HL-60/S4 treated with phorbol 12-myristate 13-acetate at 8.2 ng/mL for 4 days and 3 days (cell line): ENCODE measurements around the gene TMEM240.
"Not testable (repeated sequence)": the region's sequence is repeated elsewhere in the genome, so short reads cannot be mapped to it uniquely, and the experiment has no call there.

ENCODE experiments used
- in situ Hi-C: fragments of 300-500 bp; cut with MboI; formaldehyde crosslinking; loops from 2 replicates; pipeline ENCODE4 v1.15.0; 2022; ENCODE audit warnings: low sequenced_read_pairs

TMEM240 gene

DNA sequence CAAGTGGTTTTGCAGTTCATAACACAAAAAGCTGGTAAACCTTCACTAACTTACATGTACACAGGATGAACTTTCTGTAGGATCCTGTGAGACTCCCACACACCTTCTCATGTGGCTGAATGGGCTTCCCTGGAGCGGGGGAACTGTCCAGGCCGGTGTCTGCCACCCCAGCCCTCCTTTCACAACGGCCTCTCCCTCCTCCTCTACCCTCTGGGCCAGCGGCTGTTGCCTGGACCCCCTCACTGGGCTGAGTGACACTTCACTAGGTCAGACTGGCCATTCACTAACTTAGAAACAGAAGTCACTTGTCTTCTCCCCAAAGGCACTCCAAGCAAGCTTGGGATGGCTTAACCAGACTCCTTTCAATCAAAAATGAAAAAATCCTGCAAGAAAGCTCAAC lies 18.2 kb upstream of the TMEM240 start:
- in situ Hi-C loops = no loop called here

DNA sequence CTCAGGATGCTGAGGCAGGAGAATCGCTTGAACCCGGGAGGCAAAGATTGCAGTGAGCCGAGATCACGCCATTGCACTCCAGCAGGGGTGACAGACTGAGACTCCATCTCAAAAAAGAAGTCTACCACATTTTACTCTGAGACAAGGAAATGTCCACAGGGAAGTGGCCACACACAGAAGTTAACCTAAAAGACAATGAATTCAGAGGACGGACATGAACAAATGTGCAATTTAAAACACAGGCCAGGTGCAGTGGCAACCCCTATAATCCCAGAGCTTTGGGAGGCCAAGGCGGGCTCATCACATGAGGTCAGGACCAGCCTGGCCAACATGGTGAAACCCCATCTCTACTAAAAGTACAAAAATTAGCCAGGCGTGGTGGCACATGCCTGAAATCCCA lies 17.3 kb upstream of the TMEM240 start:
- in situ Hi-C loops = not testable (repeated sequence)

DNA sequence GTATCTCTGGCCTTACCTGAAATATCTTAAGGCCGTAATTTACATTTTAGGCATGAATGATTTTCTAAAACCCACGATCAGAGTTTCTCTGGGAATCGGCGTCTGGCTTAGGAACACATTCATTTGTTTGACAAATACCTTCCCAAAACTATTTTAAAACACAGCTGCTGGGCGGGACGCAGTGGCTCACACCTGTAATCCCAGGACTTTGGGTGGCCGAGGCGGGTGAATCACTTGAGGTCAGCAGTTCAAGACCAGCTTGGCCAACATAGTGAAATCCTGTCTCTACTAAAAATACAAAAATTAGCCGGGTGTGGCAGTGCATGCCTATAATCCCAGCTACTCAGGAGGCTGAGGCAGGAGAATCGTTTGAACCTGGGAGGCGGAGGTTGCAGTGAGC lies 16.5 kb upstream of the TMEM240 start:
- in situ Hi-C loops = not testable (repeated sequence)

DNA sequence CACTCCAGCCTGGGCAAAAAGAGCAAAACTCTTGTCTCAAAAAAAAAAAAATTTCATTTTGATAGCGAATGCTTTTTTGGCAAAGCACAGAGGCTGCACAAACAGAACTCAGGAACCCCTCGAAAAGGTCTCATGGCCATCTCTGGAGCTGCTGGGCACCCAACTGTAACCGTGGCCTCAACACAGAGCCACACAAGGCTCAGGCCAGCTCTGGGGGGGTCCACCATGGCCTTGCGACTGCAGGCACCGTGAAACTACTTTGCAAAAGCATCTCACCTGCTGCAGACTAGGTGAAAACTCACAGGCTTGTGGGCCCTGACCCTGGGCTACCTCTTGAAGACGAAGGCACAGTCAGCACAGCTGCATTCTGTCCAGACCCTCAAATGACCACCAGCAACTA lies 16.1 kb upstream of the TMEM240 start:
- in situ Hi-C loops = no loop called here

DNA sequence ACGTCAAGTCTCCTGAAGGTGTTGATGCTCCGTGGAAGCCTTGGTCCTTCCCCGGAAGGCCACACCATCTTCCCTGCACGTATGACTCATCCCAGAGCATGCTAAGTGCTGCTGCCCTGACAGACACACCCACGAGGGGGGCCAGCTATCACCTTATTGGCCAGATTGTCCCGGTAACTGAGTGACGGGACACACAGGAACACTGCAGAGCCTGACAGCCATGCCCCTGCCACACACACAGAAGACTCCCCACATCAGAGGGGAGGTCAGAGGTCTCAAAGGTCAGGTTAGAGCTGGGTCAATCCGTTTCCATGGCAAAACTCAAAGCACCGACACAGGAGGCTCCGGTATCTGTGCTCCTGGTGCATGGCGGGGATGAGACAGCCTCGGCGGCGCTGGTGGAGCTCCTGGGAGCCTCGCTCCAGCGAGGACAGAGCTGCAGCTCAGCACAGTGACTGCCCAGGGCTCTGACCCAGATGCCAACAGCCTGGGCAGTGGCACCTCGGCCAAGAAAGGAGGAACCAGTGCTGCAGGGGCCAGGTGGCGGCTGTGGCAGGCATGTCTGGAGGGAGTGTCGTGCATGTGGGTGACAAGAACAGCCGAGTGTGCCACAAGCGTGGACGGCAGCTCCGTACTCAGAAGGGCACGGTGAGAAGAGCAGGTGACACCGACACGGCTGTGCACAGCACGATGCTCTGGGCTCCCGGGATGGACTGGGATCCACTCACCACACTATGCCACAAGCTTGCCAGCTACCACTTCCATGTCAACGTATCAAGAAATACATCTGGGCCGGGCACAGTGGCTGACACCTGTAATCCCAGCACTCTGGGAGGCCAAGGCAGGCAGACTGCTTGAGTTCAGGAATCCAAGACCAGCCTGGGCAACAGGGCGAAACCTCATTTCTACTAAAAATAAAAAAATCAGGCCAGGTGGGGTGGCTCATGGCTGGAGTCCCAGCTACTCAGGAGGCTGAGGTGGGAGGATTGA lies 14.8 kb upstream of the TMEM240 start:
- in situ Hi-C loops = no loop called here

DNA sequence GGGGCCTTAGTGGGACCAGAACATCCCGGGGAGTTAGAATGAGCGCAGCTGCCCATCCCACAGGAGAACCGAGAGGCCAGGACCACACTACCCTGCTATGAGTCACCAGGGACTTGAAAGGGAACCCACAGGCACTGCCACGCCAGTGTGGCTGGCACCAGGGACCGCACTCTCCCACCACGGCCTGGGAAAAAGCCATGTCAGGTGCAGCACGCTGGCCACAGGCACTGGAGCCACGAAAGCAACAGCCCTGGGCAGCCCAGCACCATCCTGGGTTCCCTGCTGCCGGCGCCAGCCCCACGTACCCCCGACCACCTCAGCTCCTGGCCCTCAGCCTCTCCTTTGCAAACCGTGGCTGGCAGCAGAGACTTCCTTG lies 14.1 kb upstream of the TMEM240 start:
- in situ Hi-C loops = no loop called here

DNA sequence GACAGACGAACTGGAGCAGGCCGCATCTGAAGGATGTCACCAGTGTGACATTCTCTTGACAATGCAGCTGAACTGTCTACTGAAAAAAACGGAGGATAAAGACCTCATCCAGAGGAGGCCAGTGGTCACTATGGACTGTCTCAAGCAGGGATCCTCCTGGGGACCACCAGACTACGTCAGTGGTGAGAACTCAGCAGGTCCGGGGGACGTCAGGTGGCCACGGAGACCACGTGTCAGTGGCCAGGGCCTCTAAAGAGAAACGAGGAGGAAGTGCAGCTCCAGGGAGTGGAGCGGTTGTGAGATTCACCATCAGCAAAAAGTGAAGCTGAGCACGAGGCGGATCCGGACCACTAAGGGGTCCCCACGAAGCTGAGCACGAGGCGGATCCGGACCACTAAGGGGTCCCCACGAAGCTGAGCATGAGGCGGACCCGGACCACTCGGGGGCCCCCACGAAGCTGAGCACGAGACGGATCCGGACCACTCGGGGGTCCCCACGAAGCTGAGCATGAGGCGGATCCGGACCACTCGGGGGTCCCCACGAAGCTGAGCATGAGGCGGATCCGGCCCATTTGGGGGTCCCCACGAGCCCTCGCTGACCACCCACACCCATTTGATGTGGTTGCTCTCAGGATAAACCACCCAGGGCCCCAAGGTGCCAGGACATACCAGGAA lies 13.5 kb upstream of the TMEM240 start:
- in situ Hi-C loops = no loop called here

DNA sequence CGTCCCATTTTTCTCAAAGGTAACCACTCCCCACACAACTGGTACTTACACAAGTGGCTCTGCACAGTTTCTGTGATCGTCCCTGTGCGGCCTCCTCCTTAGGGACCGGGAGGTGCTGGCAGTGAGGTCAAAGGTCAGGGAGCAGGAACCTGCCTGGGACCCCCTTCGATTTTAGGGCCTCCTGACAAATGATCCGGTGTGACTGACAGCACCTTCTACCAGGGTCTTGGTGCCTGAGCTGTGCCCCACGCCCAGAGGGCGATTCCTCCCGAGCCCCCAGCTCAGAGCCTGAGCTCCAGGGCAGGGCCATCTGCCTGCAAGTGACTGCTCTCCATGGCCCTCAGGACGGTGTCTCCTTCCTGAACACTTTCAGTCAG lies 11.8 kb upstream of the TMEM240 start:
- in situ Hi-C loops = no loop called here

DNA sequence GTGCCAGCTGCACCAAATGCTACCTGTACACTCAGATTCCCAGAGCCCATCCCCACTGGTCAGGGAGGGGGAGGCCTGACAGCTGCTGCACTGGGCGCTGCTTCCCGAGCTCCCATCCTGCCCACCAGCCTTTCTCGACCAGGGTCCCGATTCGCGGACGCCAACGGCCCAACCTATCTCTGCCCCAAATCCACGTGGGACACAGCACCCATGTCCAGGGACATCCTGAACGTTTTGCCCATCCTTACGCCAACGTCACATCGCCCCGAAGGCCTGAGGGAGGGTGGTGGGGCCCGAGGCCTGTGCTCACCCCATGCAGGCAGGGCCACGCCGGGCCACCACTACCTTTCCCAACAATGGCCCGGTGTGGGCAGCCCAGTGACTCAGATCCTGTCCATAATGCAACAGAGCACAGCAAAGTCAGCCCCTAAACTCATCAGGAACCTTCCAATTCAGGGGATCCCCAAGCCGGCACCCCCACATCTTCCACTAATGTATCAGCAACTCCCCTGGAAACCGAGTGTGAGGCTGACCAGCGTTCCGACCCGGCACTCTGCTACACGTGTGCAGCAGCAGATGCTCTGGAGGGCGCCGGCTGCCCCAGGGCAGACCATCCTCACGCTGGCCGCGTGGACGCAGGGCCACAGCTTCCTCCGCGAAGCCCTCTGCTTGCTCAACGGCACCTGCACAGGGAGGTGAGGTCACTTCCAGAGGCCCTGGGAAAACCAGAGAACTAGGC lies 11.3 kb upstream of the TMEM240 start:
- in situ Hi-C loops = no loop called here

DNA sequence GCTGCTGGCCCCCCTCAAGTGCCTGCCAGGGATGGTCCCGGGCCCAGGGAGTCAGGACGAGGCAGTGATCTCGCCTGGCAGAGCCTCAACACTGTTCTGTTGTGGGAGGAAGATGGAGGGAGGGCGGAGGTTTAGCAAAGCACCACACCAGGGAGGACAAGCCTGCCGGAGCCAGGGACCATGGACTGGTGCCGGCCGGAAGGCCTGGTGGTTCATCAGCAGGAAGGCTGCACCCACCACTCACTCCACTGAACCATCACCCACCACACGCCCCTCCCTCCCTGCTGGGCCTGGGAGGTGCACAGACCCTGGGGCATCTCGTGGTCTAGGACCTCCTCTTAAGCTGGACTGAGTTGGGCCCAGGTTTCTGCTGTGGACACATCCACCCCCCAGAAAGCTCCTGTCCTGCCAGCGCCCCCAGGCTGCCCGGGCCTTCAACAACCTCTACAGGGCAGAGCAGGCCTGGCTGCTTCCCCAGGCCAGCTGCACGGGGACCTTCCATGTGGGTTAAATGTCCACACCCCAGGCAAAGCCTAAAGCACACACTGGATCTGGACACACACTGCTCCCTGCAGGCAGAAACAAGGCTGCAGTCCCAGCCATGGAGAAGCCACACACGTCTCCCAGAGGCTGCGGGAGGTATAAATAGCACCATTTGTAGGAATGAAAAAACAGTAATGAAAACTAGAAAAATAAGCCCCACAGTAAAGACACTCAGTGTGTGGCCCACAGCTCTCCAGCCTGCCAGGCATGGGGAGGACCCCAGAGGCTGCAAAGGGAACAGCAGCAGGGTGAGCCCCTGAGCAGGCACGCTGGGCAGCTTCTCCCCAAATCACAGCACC lies 10.4 kb upstream of the TMEM240 start:
- in situ Hi-C loops = no loop called here

DNA sequence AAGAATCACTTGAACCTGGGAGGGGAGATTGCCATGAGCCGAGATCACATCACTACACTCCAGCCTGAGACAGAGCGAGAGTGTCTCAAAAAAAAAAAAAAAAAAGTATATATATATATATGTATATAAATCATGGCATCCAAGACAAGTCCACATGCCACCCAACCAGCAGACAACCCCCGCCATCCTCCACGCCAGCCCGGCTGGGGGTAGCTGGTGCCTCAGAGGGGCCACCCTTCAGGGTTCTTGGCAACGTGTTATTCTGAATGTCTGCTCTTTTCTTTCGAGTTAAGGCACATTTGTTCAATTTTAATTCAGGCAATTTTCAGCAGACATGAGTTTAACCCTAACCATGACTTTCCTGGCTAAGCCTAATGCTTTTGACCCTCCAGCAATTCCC lies 9.7 kb upstream of the TMEM240 start:
- in situ Hi-C loops = no loop called here

DNA sequence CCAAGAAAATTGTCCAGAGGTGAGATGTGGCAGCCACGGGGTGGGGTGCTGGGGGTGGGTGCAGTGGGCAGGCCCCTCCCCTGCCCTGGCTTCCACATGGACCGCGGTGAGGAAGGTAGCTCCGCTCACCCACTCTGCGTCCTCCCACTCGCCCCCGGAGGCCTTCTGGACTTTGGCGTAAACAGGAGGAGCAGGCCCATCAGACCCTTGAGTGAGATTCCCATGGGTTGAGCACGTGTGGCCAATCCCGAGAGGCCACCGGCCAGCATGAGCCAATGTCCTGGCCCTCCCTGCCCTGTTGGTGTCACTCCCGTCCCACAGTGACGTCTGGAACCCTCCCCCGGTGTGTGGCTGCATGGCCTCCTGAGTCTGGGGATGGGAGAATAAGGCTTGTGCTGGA lies 8.2 kb upstream of the TMEM240 start:
- in situ Hi-C loops = no loop called here

DNA sequence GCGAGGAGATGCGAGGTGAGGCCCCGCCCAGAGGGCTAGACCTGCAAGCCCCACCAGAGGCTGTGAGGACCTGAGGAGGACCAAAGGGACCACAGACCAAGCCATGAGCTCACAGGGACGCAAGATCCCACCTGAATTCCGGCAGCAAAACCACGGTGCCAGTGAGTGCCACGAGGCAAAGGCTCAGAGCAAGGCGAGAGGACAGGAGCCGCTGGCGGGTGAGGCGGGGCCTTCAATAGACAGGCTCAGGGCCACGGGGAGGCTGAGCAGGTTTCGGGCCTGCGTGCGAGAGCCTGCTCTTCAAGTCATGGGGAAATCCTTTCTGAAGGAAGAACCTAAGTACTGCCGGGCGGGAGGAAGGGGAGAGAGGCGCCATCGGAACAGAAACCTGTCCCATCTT lies 7.1 kb upstream of the TMEM240 start:
- in situ Hi-C loops = no loop called here

DNA sequence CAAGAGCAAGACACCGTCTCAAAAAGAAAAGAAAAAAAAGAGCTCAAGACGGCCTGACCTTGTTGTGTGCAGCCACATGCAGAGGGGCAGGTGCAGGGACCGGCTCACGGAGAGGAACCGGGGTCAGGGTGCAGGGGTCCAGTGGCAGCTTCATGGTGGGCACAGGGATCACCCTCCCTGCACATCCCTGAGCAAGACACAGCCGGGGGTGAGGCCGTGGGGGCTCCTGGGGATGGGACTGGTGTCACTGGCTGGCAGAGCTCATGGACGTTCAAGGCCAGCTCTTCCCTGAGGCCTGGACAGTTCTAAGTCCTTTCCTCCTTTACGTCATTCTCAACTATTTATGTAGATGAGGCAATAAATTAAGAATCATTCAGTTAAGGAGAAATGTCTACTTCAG lies 6.6 kb upstream of the TMEM240 start:
- in situ Hi-C loops = no loop called here

DNA sequence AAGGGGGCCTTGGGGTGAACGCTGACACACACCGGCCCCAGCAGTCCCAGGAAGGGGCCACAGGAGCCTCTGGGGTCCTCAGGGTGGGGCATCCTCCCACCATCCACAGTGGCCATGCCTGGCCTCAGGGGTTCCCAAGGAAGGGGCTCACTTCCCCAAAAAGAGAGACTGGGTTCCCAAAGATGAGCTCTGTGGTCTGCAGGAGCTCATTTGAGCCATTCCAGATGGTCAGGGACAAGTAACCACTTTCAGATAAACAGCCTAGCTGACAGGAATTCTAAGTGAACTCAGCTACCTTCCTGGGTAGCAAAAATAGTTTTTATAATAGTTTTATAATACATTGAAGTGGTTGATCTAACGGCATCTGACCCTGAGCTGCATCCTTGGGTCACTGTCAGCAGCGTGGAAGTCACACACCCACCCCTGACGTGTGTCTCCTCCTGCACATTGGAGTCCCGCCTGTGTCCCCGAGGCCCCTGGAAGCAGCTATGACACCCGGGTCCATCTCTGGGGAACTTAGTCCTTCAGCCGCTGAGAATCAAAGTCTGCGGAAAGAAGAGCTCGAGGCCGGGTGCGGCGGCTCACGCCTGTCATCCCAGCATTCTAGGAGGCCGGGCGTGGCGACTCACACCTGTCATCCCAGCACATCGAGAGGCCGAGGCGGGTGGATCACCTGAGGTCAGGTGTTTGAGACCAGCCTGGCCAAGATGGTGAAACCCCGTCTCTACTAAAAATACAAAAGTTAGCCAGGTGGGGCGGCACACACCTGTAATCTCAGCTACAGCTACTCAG lies 5.7 kb upstream of the TMEM240 start:
- in situ Hi-C loops = no loop called here

DNA sequence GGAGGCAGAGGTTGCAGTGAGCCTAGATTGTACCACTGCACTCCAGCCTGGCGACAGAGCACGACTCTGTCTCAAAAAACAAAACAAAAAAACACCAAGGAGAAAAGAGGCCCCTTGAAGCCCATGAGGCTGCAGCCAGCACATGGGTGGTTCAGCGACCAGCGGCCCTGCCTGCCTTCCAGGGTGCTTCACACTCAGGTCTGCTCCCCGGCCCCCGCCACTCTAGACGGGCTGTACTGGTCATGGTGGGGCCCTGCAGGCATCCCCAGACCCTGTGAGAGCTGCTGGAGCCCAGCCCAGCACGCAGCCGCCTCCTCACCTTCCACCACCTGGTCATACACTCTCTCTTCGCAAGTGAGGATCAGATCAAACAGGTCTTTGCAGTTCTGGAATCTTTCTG lies 4.1 kb upstream of the TMEM240 start:
- in situ Hi-C loops = no loop called here

DNA sequence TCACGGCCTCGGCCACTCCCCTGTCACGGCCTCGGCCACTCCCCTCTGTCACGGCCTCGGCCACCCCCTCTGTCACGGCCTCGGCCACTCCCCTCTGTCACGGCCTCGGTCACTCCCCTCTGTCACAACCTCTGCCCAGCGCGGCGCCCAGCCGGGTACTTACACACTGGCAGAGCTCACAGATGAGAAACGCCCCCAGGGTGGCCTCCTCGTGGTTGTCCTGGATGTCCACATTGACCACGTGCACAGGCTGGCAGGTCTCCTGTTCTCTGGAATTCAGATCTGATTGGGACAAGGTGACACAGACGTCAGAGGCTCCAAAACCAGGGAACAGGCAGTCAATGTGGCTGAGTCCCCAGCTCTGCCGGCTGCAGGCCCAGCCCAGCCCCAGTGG lies 3.3 kb upstream of the TMEM240 start:
- in situ Hi-C loops = no loop called here

DNA sequence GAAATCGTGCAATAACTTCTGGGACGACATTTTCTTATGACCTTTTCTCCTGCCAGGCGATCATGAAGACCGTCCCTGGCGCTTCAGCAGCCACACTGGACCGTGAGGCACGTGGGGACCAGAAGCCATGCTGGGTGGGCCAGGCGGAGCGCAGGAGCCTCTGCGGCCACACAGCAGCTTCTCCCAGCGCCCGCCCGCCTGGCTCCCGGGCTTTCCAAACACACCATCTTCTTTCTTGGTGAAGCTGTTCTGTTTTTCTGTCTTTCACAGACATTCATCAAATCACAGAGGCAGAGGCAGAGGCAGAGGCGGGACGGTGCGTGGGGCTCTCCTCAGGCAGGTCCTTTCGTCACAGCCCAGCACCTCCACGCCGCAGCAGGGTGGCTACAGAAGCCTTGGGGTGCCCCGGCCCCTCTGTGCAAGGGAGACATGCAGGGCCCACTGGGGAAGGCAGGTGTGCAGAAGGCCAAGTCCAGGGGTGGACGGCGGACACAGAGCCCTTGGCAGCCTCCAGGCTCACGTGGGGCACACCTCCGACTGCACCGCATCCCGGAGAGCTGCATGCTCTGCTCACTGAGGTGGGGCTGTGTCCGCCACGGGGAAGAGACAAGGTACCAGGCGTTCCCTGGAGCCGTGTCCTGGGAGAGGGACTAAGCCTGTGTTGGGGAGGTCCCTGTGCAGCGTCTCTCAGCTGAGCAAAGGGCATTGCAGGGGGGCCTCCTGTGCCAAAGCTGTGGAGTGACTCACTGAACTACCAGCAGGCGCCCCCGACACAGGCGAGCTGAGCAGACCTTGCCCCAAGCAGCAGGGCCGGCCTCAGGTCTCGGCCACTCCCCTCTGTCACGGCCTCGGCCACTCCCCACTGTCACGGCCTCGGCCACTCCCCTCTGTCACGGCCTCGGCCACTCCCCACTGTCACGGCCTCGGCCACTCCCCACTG lies 2.6 kb upstream of the TMEM240 start:
- in situ Hi-C loops = no loop called here
